Muscle layer of colon (tissue), 2 donors: ENCODE data around the gene GALNT9.
"Not testable (repeated sequence)": the region's sequence is repeated elsewhere in the genome, so short reads cannot be mapped to it uniquely, and the experiment has no call there.

ENCODE experiments used
- H3K27ac ChIP-seq: one replicate; pipeline ENCODE4 v1.7.0; 2013; ENCODE audit warnings: low read depth, mild to moderate bottlenecking, low read length, moderate library complexity
- H3K27me3 ChIP-seq, 2 donors: one replicate each; pipeline ENCODE4 v1.7.0; 2013; ENCODE audit warnings: low read length in 2 of 2, mild to moderate bottlenecking in 2 of 2; ENCODE audit not compliant: insufficient read depth in 2 of 2, control insufficient read depth in 1 of 2
- H3K36me3 ChIP-seq: one replicate; pipeline ENCODE4 v1.7.0; 2013; ENCODE audit warnings: mild to moderate bottlenecking, low read length; ENCODE audit not compliant: insufficient read depth
- H3K4me1 ChIP-seq: one replicate; pipeline ENCODE4 v1.7.0; 2013; ENCODE audit warnings: mild to moderate bottlenecking, low read length; ENCODE audit not compliant: insufficient read depth
- H3K4me3 ChIP-seq, 2 donors: one replicate each; pipeline ENCODE4 v1.7.0; 2013; ENCODE audit warnings: low read length in 2 of 2, low read depth in 1 of 2, mild to moderate bottlenecking in 1 of 2, moderate library complexity in 1 of 2
- H3K9ac ChIP-seq: one replicate; pipeline ENCODE4 v1.7.0; 2013; ENCODE audit warnings: low read length
- H3K9me3 ChIP-seq: one replicate; pipeline ENCODE4 v1.7.0; 2013; ENCODE audit warnings: mild to moderate bottlenecking, low read length
- donor health status: abdominal sarcoma.
- donor health status: Adenocarcinoma of cecum.

GALNT9 gene

DNA sequence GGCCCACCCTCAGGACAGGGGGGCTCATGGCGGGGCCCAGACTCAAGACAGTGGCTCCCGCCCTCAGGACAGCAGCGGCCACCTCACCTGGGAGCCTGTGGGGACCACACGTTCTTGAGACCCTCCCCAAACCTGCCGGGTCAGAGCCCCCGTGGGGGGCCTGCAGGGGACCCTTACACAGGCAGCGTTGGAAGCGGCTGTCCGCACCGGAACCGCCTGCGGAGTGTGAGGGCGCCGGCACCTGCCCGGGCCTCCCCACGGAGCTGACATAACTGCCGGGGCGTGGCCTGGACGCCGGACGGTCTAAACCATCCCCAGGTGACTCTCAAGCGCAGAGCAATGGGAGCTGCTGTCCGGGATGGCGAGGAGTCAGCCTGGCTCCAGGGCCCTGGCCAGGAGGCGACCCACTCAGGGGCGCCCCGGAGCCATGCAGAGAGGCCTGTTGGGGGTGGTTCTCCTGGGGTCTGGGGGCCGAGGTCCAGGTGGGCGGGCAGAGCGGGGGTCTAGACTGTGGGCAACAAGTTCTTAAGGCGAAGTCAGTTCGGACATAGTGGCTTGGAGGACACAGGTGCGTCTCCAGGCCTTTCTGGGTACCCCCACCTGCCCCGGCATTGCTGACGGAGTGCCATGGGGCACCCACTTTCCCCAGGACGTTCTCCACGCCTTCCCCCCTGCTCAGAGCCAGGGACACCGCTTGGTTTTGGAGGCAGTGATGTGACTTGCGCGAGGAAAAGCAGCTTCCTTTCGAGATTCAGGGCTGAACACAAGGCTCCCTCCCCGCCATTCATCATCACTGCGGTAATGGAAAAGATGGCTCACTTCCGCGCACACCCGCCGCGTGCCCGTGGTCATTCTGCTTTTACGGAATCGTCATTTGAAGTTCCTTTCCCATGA, 23.2 kb downstream of the GALNT9 start:
- peaks cover 0 to 4% of the 10 kb centered on the region in 2 donors for H3K27me3 ChIP-seq
- H3K27ac ChIP-seq, result no peak overlapping the region
- no peaks in the 10 kb centered on the region for H3K9me3 ChIP-seq
- H3K4me3 ChIP-seq, result no peak overlapping the region
- H3K4me1 ChIP-seq, result no peaks in the 10 kb centered on the region
- H3K9ac ChIP-seq, result no peak overlapping the region
- H3K36me3 ChIP-seq, result no peaks in the 10 kb centered on the region

DNA sequence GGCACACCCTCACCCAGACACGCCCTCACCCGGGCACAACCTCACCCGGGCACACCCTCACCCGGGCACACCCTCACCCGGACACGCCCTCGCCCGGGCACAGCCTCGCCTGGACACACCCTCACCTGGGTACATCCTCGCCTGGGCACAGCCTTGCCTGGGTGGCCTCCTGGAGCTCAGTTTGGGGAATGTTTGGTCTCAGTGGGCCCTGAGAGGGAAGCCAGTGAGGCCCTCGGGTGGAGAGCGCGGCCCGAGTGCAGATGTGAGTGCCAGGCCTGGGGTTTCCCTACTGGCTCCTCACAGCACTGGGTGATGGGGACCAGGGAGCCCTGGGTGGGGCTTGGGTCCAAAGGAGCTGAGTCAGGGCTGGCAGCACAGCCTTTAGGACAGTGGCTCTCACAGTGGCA, 23.8 kb downstream of the GALNT9 start:
- H3K4me3 ChIP-seq, result no peak overlapping the region
- no peaks in the 10 kb centered on the region for H3K9me3 ChIP-seq
- no peaks in the 10 kb centered on the region for H3K4me1 ChIP-seq
- no peak overlapping the region for H3K9ac ChIP-seq
- no peak overlapping the region for H3K27ac ChIP-seq
- H3K27me3 ChIP-seq, result peaks cover 0 to 4% of the 10 kb centered on the region in 2 donors
- H3K36me3 ChIP-seq, result no peaks in the 10 kb centered on the region

DNA sequence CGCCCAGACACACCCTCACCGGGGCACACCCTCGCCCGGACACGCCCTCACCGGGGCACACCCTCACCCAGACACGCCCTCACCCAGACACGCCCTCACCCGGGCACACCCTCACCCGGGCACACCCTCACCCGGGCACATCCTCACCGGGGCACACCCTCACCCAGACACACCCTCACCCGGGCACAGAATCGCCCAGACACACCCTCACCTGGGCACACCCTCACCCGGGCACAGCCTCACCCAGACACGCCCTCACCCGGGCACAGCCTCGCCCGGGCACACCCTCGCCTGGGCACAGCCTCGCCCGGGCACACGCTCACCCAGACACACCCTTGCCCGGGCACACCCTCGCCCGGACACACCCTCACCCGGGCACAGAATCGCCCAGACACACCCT, 24.5 kb downstream of the GALNT9 start:
- H3K36me3 ChIP-seq, H3K9ac ChIP-seq, H3K27ac ChIP-seq, H3K4me3 ChIP-seq, H3K4me1 ChIP-seq, H3K27me3 ChIP-seq, H3K9me3 ChIP-seq: not testable (repeated sequence)

DNA sequence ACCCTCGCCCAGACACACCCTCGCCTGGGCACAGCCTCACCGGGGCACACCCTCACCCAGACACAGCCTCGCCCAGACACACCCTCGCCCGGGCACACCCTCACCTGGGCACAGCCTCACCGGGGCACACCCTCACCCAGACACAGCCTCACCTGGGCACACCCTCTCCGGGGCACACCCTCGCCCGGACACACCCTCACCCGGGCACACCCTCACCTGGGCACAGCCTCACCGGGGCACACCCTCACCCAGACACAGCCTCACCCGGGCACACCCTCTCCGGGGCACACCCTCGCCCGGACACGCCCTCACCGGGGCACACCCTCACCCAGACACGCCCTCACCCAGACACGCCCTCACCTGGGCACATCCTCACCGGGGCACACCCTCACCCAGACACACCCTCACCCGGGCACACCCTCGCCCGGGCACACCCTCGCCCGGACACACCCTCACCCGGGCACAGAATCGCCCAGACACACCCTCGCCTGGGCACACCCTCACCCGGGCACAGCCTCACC, 25.5 kb downstream of the GALNT9 start:
- not testable (repeated sequence) for H3K4me3 ChIP-seq, H3K36me3 ChIP-seq, H3K9ac ChIP-seq, H3K27ac ChIP-seq, H3K4me1 ChIP-seq, H3K27me3 ChIP-seq, H3K9me3 ChIP-seq

DNA sequence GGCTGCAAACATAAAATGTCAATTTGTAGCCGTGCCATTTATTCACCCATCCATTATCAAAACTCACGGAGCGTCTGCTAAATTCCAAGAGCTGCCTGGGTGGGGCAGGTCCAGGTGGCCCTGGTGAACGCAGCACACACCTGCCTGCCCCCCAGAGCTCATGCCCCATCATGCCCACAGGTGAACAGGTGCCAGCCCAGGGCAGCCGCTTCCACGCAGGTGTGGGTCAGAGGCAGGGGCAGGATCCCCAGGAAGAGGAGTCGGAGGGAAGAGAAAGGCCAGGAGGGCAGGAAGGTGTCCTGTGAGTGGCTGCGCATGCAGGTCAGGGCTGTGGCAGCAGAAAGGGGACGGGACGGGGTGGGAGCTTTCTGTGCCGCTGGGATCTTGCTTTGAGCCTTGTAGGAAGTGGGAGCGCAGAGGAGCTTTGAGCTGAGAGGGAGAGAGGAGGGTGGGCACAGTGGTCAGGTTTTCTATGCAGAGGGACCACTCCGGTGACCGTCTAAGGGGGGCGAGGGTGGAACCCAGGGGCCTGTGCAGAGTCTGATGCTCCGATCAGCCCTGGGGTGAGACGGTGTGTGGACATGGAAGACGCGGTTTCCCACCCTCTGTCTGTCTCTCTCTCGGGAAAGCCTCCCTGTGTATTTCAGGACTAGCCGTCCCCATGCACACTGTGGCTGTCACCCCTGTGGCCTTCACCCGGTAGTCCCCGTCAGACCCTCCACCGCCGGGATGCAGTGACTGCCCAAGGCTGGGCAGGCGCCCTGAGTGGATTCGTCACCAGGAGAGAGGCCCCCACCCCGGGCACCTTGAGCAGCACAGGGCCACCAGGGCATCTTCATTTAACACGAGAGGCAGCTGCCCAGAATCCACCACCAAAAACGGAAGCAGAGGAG, 26.7 kb downstream of the GALNT9 start:
- Histone ChIP-seq H3K27ac (no peak overlapping the region), H3K4me1 (no peaks in the 10 kb centered on the region), H3K27me3 (peaks cover 0 to 4% of the 10 kb centered on the region in 2 donors), H3K9me3 (no peaks in the 10 kb centered on the region), H3K4me3 (no peak overlapping the region), H3K9ac (no peak overlapping the region), H3K36me3 (no peaks in the 10 kb centered on the region)

DNA sequence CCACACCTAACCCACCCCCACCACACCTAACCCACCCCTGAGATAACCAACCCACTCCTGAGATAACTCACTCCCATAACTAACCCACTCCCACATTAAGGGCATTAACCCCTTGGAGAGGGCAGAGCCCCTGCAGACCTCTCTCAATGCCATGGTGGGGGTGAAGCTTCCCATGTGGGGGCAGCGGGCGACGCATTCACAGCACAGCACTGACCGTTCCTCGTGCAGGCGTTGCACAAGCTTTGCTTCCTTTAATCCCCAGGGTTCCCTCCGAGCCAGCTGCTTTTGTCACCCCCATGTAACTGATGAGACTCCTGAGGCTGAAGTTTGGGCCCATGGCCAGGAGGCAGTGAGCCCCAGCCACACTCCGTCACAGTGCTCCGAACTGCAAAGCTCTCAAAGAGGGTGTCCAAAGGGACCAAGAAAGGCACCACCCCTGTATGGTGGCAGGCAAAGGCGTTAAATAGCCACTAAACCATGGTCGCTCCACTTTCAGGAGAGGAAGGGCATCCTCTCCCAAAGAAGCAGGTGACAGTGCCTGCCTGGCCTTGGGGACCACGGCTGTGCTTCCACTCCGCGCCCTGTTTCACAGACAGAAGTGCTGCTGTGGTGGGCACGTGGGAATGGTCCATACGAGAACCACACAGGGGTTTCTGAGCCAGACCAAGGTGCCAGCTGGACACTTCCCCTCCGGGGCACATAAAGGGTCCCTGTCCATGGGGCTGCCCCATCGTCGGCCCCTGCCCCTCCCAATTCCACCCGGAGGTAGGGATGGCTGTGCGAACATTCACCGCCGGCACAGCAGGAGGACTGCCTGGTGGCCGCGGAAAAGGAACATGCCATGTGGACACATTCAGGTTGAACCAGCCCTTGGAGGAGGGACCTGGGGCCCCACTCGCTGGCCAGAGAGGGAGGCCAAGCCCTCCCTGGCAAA, 28.3 kb downstream of the GALNT9 start:
- Histone ChIP-seq H3K4me3 (no peak overlapping the region), H3K4me1 (no peaks in the 10 kb centered on the region), H3K9me3 (no peaks in the 10 kb centered on the region), H3K9ac (no peak overlapping the region), H3K27me3 (peaks cover 0 to 7% of the 10 kb centered on the region in 2 donors), H3K36me3 (no peaks in the 10 kb centered on the region), H3K27ac (no peak overlapping the region)

DNA sequence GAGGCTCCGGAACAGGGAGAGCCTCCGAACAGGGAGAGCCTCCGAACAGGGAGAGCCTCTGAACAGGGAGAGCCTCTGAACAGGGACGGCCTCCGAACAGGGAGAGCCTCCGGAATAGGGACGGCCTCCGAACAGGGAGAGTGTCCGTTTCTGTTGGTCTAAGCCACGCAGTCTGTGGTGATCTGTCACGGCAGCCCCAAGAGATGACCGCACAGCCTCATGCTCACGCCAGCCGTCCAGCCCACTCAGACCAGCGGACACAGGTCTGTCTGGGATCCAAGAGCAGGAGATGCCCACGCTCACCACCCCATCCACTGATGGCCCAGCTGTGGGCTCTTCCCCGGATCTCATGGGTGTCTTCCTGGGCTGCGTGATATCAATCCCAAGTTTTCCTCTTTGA, 33.3 kb downstream of the GALNT9 start:
- peaks cover 0 to 9% of the 10 kb centered on the region in 2 donors for H3K27me3 ChIP-seq
- H3K36me3 ChIP-seq, result no peaks in the 10 kb centered on the region
- no peak overlapping the region for H3K4me3 ChIP-seq
- H3K4me1 ChIP-seq, result no peaks in the 10 kb centered on the region
- no peak overlapping the region for H3K9ac ChIP-seq
- H3K27ac ChIP-seq, result no peak overlapping the region
- H3K9me3 ChIP-seq, result no peaks in the 10 kb centered on the region

DNA sequence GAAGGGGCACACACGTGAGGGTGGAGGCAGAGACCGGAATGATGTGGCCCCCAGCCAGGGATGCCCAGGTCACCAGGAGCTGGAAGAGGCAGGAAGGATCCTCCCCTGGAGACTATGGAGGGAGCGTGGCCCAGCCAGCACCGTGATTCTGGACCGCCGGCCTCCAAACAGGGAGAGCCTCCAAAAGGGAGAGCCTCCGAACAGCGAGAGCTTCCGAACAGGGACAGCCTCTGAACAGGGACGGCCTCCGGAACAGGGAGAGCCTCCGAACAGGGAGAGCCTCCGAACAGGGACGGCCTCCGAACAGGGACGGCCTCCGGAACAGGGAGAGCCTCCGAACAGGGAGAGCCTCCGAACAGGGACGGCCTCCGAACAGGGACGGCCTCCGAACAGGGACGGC, 33.8 kb downstream of the GALNT9 start:
- not testable (repeated sequence) for H3K36me3 ChIP-seq, H3K27ac ChIP-seq, H3K4me1 ChIP-seq, H3K9me3 ChIP-seq, H3K27me3 ChIP-seq, H3K9ac ChIP-seq, H3K4me3 ChIP-seq

DNA sequence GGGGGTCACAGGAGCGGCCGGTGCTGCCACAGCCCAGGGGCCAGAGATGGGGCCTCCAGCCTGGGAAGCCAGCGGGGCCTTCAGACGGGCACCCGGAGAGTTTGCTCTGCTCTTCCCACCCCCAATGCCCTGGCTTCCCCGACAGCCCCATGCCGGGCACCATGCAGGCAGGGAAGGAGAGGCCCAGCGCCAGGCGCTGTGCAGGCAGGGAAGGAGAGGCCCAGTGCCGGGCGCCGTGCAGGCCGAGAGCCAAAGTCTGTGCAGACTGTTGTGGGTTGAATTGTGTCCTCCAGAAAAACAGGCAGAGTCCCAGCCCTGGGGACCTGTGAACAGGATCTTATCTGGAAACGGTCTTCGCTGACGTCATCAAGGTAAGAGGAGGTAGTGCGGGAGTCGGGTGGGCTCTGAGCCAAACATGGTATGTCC, 34.3 kb downstream of the GALNT9 start:
- no peak overlapping the region for H3K9ac ChIP-seq
- H3K36me3 ChIP-seq, result no peaks in the 10 kb centered on the region
- no peaks in the 10 kb centered on the region for H3K4me1 ChIP-seq
- H3K4me3 ChIP-seq, result no peak overlapping the region
- peaks cover 0 to 9% of the 10 kb centered on the region in 2 donors for H3K27me3 ChIP-seq
- no peak overlapping the region for H3K27ac ChIP-seq
- no peaks in the 10 kb centered on the region for H3K9me3 ChIP-seq

DNA sequence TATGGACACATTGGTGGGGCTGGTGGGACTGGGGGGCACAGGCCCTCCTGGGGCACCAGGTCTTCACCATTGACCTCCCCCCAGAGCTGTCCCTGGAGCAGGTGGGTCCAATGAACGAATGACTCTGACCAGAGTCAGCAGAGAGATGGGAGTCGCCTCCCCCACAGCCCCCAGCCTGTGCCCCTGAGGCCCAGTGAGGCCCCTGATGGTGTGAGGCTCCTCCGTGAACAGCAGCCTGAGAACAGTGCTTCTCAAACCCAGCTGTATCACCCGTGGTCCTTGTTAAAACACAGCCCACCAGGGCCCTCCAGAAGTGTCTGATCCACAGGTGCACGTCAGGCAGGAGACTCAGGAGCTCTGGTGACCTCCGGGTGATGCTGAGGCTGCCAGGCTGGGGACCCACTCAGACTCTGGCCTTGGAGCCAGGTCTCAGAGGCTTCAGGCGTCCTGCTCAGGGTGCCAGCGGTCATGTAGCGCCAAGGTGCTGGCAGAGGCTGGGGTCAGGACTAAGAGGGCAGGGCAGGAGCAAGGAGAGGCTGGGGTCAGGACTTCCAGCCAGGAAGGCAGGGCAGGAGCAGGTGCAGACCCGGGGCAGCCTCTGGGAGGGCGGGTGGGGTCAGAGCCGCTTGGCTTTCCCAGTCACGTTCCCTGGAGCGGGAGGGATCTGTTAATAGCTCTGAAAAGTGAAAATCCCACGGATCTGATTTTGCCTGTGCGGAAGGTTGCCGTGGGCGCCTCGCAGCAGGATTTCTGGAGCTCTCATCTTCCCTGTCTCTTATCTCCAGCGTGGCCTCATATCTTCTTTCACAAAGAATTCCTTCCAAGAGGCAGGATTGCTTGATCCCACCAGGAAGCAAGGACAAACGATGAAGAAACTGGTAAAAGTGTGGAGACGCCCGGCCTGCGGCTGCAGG, 35.0 kb downstream of the GALNT9 start:
- H3K4me1 ChIP-seq, result no peaks in the 10 kb centered on the region
- no peak overlapping the region for H3K9ac ChIP-seq
- H3K27ac ChIP-seq, result no peak overlapping the region
- no peak overlapping the region for H3K4me3 ChIP-seq
- H3K36me3 ChIP-seq, result no peaks in the 10 kb centered on the region
- H3K27me3 ChIP-seq, result peaks cover 0 to 9% of the 10 kb centered on the region in 2 donors
- H3K9me3 ChIP-seq, result no peaks in the 10 kb centered on the region
